ENCODE measurements around the gene CLCNKB.
A peak's percentile ranks its signal among the peaks of the same experiment; 100 is the strongest.
"Not testable (repeated sequence)": the region's sequence is repeated elsewhere in the genome, so short reads cannot be mapped to it uniquely, and the experiment has no call there.

Gene CLCNKB

DNA sequence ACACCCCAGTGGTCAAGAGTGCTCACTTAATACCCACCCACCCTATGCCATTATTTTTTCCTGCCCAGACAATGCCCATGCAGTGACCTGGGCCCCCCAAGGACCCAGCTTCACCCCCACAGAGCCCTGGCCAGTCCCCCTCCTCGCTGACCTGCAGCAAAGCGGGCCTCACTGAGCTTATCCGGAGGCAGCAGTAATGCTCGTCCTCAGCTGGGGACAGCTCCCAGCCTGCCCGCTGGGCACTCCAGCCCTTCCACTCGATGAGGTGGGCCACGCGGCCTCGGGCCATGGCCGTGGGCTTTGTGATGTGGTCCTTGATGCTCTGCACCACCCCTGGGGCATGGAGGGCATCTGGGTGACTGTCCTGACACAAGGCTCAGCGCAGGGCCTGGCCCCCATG is 7.1 kb upstream of the CLCNKB start:
- DNase-seq: not testable (repeated sequence)

DNA sequence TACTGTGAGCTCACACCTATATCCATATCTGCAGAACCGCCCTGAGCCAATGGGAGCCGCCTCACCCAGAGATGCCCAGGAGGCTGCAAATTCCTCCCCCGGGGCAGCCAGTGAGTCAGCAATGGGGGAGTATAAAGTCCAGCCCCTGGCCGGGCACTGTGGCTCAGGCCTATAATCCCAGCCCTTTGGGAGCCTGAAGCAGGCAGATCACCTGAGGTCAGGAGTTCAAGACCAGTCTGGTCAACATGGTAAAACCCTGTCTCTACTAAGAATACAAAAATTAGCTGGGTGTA is 5.0 kb upstream of the CLCNKB start:
- no peak for DNase-seq

- not testable (repeated sequence) for DNase-seq
These were observed 3.7 kb upstream of the CLCNKB start for GRCh38 chr1:16039871-16040270.

DNA sequence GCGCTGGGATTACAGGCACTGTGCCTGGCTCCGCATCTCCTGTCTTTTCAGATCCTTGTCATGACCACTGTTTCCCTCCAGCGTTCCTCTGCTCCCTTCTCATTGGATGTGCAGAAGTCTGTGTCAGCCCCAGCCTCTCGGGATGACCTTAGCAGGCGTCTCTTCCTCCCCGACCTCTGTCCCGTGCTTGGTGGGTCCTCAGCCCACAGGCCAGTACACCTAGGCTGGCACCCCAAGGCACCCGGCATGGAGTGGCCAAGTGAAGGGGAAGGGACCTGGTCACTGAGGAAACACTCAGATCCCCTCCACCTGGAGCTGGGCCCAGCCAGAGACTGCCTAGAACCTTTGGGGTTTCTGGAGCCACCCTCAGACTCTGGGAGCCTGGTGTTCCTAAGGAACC is 2.4 kb upstream of the CLCNKB start:
- DNase-seq: no peak

- no peak for DNase-seq
These were observed 1.5 kb upstream of the CLCNKB start for GRCh38 chr1:16042096-16042495.

DNA sequence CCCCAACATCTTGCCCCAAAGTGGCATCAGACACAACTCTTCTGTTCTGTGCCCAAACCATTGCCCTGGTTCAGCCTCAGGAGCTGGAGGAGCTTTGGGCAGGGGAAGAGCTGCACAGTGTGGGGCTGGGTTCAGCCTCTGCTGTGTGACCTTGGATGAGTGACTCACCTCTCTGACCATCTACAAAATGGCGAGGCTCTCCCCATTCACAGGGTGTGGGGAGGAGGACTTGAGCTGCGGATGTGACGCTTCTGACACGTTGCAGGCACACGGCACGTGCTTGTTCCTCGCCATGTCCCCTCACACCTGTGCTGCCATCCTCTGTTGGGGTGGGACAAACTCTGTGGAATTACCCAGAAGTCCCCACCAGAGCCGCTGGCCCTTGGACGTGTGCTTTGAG is 928 bp upstream of the CLCNKB start:
- not testable (repeated sequence) for DNase-seq

DNA sequence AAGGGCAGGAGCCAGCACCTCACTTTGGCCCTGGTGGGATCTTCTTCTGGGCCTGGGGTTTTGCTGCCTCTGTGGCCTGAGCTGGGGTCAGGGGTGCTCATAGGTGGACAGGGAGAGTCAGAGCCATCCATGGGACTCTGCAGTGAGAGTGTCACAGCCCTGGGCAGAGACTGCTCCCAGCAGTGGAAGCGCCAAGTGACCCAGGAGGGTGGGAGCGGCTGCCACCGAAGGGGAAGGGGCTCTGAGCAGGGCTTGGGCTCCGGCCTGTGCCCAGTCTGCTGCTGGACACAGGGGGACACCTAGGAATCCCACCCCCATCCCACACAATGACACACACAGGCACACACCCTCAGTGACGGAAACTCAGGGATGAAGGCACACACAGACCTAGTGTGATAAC is 368 bp downstream of the CLCNKB start:
- no peak for DNase-seq

DNA sequence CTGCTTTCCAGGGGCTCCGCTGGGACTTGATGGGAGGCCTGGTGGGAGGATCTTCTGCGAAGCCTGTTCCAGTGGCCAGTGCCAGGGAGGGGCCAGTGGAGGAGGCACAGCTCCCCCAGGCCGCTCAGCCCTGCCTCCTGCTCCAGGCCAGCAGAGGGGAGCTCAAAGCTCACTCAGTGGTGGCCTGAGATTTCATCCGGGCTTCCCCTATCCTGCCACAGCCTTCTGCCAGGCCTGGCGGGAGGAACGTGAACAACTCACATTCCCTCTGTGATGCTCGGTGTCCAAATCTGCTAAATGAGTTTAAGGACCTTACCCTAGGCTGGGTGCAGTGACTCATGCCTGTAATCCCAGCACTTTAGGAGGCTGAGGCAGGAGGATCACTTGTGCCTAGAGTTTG is 3.3 kb downstream of the CLCNKB start:
- no peak for DNase-seq

DNA sequence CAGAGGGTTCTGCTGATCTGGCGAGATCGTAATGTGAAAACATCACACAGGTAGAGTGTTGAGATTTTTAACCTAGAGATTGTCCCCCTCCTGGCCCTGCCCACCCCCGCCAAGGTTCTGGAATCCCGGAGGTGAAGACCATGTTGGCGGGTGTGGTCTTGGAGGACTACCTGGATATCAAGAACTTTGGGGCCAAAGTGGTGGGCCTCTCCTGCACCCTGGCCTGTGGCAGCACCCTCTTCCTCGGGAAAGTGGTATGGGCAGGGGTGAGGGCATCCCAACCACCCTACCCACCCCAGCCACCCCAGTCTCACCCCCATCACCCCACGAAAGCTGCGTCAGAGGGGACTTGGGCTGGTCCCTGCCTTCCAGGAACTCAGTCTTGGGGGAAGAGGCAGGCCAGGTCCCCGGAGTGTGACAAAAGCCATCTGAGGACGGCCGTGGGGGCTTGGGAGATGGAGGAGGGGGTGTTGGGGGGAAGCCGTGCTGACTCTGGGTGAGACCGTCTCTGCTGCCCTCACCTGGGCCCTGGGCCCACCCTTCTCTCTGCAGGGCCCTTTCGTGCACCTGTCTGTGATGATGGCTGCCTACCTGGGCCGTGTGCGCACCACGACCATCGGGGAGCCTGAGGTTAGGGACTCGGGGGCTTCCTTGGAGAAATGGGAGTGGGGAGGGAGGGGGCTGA is 4.4 kb downstream of the CLCNKB start:
- DNase-seq: no peak

DNA sequence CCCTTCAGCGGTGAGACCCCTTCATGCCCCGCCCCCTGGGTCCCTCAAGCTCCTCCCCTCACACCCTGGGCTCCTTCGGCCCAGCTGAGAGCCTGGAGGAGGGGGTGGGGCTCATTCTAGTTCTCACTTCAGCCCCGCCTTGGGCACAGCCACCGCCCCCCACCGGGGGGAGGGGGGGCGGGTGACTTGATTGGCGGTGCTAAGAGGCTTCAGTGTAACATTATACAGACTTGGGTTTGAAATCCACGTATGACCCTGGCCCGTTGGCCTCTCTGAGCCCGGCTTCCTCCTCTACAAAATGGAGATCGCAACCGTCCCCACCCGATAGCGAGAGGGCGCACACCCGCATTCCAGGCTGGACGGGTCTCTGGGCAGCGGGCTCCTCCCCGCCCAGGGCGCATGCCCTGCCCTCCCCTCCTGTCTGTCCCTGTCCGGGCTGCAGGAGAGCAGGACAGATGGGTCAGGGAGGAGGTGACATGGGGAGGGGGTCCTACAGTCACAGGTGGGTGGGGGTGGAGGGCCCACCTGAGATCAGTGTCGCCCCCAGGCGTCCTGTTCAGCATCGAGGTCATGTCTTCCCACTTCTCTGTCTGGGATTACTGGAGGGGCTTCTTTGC is 5.1 kb downstream of the CLCNKB start:
- peak; percentile 31 for DNase-seq

DNA sequence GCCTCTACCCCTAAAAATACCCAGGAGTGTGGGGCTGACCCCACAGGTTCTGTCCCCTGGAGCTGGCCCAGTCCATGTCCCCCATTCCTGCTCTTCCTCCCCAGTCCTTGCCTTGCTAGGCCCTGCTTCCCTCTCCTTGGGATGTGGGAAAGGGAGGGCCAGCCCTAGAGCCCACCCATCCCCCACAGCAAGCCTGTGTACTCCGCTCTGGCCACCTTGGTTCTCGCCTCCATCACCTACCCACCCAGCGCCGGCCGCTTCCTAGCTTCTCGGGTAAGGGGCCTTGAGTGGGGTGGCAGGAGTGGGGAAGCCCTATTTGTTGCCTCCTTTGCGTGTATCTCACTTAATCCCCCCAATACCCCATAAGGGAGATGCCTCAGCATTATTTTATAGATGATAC is 6.7 kb downstream of the CLCNKB start:
- DNase-seq: no peak

GRCh38 chr1:16051039-16051438 is 7.5 kb downstream of the CLCNKB start:
- no peak for DNase-seq

- DNase-seq: not testable (repeated sequence)
These were observed 8.4 kb downstream of the CLCNKB start for GRCh38 chr1:16051949-16052348.

GRCh38 chr1:16053781-16054502 is 10.4 kb downstream of the CLCNKB start:
- no peak for DNase-seq

GRCh38 chr1:16054598-16055540 is 11.3 kb downstream of the CLCNKB start:
- no peak for DNase-seq

DNA sequence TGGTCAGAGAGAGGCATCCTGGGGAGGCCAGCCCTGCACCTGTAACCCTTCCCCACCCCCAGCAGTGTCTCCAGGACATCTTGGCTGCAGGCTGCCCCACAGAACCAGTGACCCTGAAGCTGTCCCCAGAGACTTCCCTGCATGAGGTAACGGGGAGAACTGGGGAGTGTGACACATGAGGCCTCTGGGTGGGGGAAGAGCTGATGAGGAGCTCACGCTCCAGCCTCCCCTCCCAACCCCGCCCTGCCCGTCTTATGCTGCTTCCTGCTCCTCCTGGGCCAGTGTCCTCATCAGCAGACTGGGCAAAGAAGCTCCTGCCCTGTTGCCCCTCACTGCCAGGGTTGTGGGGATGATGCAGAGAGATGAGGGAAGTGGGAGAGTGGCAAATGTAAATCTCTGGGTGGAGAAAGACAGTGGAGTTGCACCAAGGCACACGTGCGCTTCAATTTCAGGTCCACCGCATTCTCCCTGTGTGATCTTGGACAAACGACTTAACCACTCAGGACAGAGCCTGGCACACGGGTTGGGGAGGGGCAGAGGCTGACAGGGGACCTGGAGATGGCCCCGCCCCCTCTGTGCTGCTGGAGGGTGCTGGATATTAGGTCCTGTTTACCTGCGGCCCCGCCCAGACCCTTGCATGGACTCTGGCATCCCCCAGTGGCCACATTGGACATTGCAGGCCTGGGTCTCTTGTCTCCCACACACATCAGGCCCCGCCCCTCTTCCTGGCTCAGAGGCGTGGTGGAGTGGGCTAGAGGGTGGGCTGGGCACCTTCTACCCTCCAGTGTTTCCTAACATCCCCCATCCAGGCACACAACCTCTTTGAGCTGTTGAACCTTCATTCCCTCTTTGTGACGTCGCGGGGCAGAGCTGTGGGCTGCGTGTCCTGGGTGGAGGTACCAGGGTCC is 12.3 kb downstream of the CLCNKB start:
- peak; percentile 86 for DNase-seq

GRCh38 chr1:16056521-16056912 is 12.9 kb downstream of the CLCNKB start:
- not testable (repeated sequence) for DNase-seq

DNA sequence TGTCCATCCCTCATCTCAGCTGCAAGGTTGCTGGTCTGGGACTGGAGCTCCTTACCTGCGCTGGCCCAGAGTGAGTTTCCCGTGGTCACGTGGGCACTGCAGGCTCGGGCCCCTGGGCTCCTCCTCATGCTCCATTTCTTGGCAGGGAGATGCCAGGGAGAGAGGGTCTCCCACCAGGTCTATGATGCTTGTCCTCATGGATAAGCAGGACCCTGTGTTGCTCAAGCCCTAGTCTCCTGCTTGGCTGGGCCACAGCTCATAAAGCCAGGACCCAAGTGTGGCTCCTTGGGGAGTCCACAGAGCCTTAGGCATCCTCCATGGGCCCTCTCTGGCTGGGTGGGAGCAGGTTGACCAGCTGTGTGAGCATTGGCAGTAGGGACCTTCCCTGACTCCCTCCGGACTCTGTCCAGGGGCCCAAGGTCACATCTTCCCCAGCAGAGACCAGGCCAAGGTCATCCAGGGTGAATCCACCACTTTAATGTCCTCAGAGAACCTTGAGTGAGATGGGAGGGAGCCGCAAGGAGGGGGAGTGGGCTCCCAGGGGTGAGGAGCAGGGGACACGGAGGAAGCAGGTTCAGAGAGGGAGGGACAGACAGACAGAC is 13.8 kb downstream of the CLCNKB start:
- not testable (repeated sequence) for DNase-seq

- not testable (repeated sequence) for DNase-seq
These were observed 15.0 kb downstream of the CLCNKB start for GRCh38 chr1:16058394-16059120.

DNA sequence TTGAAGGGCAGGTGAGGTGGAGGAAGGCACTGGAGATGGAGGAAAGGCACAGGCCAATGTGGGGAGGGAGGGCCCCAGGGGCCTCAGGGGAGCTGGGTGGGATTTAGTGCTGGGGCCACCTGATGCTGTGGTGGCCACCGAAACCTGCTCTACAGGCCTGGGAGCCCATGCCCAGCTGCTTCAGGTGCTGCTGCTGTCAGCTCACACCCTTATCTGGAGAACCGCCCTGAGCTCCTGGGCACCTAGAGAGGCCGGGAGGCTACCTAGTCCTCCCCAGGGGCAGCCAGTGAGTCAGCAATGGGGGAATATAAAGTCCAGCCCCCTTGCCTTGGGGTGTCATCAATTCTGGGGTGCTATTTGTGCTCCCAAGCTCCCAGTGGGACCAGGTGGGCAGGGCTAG is 17.7 kb downstream of the CLCNKB start:
- DNase-seq: no peak
